C4-2B (cell line): ENCODE results near the gene PFKFB1.

ENCODE experiments used
- H3K27ac ChIP-seq: fragments of 450-650 bp; 2 replicates; pipeline ENCODE4 v1.5.1; 2017
- ZFX ChIP-seq: fragments of 450-650 bp; IDR thresholded peaks from 2 replicates; pipeline ENCODE4 v1.6.1; 2017
- TF ChIP-seq, protein P1 (sequence below): fragments of 450-650 bp; conservative IDR thresholded peaks from 2 replicates; pipeline ENCODE4 v1.5.1; 2017; ENCODE audit warnings: mild to moderate bottlenecking

Gene PFKFB1

DNA sequence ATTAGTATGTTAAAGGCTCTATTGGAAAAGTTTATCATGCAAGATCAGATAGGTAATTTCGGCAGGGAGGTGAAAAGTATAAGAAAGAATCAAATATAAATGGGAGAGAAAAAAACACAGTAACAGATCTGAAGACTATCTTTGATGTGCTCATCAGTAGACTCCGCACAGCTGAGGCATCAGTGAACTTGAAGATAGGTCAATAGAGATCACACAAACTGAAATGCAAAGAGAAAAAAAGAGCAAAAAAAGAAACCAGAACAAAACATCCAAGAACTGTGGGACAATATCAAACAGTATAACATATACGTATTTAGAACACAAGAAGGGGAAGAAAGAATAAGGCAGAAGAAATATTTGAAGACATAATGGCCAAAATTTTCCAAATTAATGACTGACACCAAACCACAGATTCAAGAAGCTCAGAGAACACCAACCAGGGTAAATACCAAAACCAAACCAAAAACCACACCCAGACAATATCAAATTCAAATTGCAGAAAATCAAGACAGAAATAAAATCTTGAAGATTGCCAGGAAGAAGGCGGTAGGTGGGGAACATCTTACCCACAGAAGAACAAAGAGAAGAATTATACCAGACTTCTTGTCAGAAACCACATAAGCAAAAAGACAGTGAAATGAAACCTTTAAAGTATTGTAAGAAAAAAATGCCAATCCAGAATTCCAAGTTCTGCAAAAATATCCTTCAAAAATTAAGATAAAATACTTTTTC, 29.1 kb downstream of the PFKFB1 start:
- H3K27ac ChIP-seq, result no peak overlapping the region
- TF ChIP-seq, protein P1, sequence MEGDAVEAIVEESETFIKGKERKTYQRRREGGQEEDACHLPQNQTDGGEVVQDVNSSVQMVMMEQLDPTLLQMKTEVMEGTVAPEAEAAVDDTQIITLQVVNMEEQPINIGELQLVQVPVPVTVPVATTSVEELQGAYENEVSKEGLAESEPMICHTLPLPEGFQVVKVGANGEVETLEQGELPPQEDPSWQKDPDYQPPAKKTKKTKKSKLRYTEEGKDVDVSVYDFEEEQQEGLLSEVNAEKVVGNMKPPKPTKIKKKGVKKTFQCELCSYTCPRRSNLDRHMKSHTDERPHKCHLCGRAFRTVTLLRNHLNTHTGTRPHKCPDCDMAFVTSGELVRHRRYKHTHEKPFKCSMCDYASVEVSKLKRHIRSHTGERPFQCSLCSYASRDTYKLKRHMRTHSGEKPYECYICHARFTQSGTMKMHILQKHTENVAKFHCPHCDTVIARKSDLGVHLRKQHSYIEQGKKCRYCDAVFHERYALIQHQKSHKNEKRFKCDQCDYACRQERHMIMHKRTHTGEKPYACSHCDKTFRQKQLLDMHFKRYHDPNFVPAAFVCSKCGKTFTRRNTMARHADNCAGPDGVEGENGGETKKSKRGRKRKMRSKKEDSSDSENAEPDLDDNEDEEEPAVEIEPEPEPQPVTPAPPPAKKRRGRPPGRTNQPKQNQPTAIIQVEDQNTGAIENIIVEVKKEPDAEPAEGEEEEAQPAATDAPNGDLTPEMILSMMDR, result no peak
- TF ChIP-seq ZFX, result no peak

DNA sequence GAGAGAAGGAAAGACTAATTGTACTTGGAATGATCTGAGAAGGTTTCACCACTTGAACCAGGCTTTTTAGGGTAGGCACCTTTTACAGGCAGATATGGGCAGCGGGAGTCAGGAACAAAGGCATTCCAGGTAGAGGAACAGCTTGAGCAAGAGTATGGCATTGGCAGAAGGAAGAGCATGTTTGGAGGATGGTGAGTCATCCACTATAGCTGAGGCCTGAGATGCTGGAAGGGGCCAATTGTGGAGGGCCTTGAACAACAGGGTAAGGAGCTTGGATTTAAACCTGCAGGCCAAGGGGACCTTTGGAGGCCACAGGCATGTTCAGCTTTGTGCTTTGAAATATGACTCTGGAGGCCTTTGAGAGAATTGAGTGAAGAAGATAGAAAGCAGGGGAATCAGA, 32.2 kb downstream of the PFKFB1 start:
- no peak for TF ChIP-seq ZFX
- TF ChIP-seq, protein P1, result no peak
- H3K27ac ChIP-seq, result no peak overlapping the region

DNA sequence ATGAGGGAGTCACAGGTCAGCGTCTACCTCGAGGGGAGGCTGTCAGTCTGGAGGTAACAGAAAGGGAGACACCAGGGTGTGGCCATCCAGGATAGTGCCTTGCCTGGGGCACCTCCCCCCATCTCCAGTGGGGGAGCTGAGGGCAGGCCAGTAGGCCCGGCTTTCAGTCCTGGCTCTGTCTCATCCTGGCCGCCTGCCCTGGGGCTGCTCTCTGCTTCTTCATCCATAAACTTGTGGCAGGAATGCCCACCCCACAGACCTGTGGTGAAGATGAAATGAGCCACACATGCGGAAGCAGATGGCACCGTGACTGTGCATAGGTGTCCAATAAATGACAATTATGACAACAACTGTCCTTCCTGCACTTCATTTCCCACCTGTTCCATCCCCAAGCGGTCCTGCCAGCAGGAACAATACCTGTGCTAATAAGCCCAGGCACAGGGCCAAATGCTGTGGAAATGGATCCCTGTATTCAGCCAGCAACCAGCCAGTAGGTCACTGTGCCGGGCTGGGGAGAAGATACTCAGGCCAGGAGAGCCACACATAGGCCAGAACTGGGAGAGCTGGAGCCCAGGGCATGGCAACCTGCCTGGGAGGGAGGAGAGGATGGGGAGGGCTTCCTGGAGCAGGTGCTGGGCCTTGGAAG, 43.1 kb downstream of the PFKFB1 start:
- peak overlapping the region; percentile 27 for H3K27ac ChIP-seq
- TF ChIP-seq, protein P1, result 0 out of 2 replicates have a peak, but pooled peaks have one; percentile 6
- no peak for TF ChIP-seq ZFX

DNA sequence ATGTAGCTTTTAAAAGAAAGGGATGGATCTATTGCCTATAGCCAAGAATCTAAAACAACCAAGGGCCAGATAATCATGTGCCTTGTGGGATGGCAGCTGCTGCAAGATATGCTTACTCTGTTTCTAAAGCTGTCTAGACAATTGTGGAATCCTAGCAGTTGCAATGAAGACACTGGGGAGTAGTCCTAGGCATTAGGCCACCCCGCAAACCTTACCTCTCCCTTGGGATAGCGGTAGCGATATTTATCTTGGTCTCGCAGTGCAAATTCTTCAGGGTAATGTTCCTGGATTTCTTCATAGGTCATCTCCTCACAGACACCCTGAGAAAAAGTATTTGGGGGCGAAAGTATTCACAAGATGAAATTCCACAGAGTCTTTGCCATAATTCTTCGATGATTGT, 48.8 kb downstream of the PFKFB1 start:
- H3K27ac ChIP-seq, result no peak overlapping the region
- TF ChIP-seq, protein P1, result no peak
- TF ChIP-seq ZFX, result no peak

DNA sequence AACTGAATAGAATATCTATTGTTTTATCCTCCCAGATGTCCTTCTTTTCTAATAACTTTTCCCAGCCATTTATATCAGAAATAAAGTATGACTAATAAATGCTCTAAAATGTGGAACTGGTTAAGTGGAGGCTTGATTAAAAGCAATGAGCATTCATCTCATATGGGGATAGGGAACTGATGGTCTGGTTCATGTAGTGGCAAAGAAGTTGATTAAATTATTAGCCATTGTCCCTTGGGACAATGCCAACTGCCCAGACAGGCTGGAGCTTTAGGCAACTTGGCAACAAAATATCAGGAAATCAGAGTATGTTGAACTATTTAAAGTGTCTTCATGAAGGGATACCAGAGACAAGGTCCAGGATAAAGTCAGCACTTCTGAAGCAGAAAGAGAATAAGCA, 49.2 kb downstream of the PFKFB1 start:
- no peak overlapping the region for H3K27ac ChIP-seq
- TF ChIP-seq, protein P1, result no peak
- TF ChIP-seq ZFX, result no peak

DNA sequence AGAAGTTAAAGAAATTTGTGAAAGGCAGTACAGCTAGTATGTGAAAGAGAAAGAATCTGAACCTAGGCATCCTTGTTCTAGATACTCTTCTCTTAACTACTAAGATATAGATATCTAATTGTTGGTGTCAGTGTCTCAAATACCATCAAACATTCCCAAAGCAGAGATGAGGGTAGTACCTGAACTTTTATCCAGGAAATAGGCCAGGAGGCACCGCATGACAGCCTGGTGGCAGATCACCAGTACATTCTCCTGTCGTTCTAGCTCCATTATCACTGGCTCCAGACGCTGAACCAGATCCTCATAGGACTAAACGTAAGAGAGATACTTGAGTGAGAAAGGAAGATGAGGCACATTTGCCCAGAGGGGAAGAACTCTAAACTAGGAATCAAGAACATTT, 56.6 kb downstream of the PFKFB1 start:
- TF ChIP-seq, protein P1, result no peak
- TF ChIP-seq ZFX, result no peak
- H3K27ac ChIP-seq, result no peak overlapping the region

DNA sequence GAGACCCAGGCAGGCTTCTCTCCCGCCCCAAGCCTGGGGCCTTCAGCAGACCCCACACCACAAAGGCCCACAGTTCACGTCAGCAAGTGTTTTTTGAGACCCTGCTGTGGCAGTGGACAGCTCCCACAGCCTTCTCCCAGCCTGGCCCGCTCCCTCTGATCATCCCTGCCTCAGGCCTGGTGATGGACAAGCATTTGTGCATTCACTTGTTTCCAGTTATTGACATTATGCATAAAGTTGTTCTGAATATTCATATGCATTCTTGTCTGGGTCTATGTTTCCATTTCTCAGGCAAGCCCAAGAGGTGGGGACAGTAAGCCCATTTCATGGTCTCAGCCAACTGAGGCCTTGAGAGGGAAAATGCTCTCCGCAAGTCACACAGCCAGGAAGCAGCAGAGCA, 58.7 kb downstream of the PFKFB1 start:
- H3K27ac ChIP-seq, result no peak overlapping the region
- TF ChIP-seq, protein P1, result no peak
- no peak for TF ChIP-seq ZFX
